GM21786 (cell line): ENCODE measurements around the gene MAP2.

Experiments used
- ATAC-seq: cut with Tn5 transposase; IDR thresholded peaks from one replicate; pipeline ENCODE4 v1.9.1; 2021; ENCODE audit not compliant: unreplicated experiment

MAP2 gene

DNA sequence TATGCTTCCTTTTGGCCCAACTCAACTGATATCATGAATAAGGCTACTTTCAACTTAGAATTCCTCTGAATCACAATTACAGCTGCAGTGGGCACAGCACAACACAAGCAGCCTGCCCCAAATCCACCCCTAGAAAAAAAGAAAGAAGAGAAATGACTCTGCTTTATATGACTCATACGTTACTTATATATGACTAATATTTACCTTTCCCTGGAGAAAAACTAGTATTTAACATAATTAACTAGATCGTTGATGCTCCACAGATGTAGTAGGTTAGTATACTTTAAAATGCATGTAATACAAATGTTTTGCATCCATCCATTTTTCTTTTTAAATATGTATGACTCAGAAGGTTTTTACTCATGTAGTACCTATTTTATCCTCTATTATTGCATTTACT is 214.5 kb downstream of the MAP2 start:
- no peak for ATAC-seq

GRCh38 chr2:209640358-209640757 is 216.5 kb downstream of the MAP2 start:
- no peak for ATAC-seq

DNA sequence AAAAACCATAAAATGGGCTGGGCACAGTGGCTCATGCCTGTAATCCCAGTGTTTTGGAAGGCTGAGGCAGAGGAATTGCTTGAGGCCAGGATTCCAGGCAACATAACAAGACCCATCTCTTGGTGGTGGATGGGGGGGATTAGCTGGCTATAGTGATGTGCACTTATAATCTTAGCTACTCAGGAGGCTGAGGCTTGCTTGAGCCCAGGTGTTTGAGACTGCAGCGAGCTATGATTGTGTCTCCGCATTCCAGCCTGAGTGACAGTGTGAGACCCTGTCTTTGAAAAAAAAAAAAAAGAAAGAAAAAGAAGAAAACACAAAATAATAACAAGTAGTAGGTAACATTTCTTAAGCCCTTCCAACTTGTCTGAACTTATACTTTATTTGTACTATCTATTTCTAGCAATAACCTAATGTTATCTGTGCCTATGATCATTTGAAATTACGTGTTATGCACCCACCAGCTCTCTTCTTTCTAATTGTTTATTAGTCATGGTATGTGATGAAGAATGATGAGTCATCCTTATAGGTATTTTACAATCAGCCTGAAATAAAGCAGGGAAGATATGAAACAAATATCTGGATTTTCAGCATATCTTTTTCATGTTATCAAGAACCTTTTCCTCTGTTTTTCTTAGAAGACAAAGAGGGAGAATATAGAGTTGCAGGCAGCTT is 218.4 kb downstream of the MAP2 start:
- no peak for ATAC-seq

- no peak for ATAC-seq
These were observed 221.0 kb downstream of the MAP2 start for GRCh38 chr2:209644842-209645241.

GRCh38 chr2:209648714-209649113 is 224.9 kb downstream of the MAP2 start:
- no peak for ATAC-seq

DNA sequence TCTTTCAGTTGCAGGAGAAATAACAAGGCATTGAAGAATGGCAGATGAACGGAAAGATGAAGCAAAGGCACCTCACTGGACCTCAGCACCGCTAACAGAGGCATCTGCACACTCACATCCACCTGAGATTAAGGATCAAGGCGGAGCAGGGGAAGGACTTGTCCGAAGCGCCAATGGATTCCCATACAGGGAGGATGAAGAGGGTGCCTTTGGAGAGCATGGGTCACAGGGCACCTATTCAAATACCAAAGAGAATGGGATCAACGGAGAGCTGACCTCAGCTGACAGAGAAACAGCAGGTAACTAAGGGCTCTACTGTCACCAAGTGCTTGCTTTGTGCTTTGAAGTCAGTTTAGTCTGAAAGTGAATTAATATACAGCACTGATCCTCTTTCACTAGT is 229.3 kb downstream of the MAP2 start:
- ATAC-seq: no peak

GRCh38 chr2:209661286-209661894 is 237.5 kb downstream of the MAP2 start:
- no peak for ATAC-seq

GRCh38 chr2:209662021-209662420 is 238.2 kb downstream of the MAP2 start:
- ATAC-seq: no peak

GRCh38 chr2:209663139-209663538 is 239.3 kb downstream of the MAP2 start:
- ATAC-seq: peak; percentile 54

GRCh38 chr2:209663656-209664055 is 239.8 kb downstream of the MAP2 start:
- ATAC-seq: no peak

DNA sequence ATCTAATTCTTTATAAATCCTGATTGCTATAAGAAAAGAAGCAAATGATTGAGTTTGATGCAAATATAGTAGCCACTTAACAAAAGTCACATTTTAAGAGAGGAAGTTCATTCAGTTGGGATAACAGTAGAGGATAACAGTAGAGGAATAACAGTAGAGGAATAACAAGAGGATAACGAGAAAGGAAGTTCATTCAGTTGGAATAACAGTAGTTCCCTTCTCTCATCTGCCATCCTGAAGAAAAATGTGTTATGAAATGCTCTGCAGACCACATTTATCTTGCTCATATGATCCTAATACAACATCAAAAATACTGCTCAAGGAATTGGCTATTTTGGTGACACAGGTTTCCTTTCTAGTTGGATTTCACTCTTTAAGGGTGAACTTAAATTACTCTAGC is 242.4 kb downstream of the MAP2 start:
- ATAC-seq: no peak

GRCh38 chr2:209671020-209671680 is 247.3 kb downstream of the MAP2 start:
- ATAC-seq: no peak

DNA sequence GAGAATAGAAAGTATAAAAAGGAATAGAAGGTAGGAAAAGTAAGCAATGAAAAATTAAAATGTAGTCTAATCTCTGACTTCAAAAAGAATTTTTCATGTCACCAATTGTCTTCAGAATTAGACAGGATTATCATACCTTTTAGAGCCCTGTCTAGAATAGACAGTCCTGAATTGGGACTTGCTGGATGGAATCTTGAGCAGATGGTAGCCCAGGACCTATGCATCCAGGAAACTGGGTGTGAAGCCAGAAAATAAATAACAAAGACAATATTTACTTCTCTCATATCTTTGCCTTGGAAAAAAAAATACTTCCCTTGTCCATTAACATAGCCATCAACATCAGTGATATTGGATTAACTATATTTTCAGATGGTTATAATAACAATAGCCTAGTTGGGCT is 250.0 kb downstream of the MAP2 start:
- ATAC-seq: no peak

GRCh38 chr2:209680596-209680995 is 256.7 kb downstream of the MAP2 start:
- ATAC-seq: no peak

DNA sequence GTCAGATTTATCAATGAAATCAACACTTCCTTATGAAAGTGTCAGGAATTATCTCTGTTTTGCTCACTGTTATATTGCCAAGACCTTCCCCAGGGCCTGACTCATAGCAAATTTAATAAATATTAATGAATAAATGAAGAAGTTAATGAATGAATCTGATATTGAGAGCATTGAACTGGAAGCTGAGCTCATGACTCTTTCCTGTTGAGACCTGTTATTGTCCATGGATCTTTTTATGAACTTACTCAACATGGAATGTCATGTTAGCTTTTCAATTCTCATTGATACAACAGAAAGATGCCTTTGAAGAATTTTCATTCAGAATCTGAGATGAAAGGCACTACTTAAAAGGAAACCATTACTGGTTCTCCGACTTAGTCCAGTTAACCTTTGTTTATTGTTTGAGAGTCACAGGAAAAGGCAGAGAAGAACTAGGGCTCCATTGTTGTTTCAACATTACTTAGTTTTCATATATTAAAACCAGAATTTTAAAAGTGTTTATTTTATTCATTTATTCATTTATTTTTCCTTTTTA is 257.4 kb downstream of the MAP2 start:
- no peak for ATAC-seq

DNA sequence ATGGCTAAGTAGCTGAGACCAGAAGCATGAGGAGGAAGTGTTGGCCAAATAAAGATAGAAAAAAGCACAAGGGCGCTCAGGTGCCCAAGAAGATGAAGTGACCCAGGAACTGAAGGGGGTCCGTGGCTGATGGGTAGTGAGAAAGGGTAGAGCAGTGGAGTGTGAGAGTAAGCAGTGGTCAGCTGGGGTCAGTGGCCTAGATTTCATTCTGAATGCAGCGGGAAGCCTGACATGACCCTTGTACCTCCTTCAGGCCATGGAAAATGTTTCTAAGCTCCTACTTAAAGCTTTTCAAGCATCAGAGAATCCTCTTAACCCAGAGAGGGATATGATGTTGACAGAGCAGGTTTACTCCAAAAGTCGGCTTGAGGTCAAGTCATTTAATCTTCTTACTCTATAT is 258.8 kb downstream of the MAP2 start:
- no peak for ATAC-seq

GRCh38 chr2:209685340-209685739 is 261.5 kb downstream of the MAP2 start:
- ATAC-seq: no peak

- ATAC-seq: no peak
These were observed 262.1 kb downstream of the MAP2 start for GRCh38 chr2:209685963-209686362.

DNA sequence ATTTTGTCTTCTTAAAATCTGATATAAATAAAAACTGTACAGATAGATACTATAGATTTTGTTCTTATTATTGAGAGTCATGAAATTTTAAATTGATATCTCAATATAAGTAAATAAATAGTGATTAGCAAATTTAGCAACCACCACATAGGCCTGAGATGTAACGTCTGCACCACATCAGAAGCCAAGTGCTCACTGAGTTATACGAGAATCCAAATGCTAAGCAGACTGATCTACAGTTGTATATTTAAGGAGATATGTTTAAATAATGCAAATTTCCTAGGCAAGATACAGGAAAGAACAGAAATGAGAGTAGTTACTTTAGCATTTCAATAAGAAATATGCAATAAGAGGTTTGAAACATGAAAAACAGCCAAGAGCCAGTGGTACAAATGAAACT is 262.6 kb downstream of the MAP2 start:
- ATAC-seq: no peak

GRCh38 chr2:209687323-209687969 is 263.6 kb downstream of the MAP2 start:
- no peak for ATAC-seq

GRCh38 chr2:209688385-209688784 is 264.5 kb downstream of the MAP2 start:
- no peak for ATAC-seq
